H1 (cell line): Measurements from ENCODE around the gene WDFY4. TPM values are rescaled to one million over a fixed set of nuclear protein-coding genes. Genes with fewer than 3 reads are reported as not detected.

ENCODE experiments used
- CBX5 ChIP-seq: fragments of 300-800, 300-1000 bp; sonication (generic); IDR thresholded peaks from 2 replicates; pipeline ENCODE4 v1.7.1; 2016; ENCODE audit warnings: antibody characterized with exemption, low read length, low read depth
- CBX8 ChIP-seq: fragments of 300-800, 300-1000 bp; sonication (generic); IDR thresholded peaks from 2 replicates; pipeline ENCODE4 v1.7.1; 2016; ENCODE audit warnings: low read depth, low read length, borderline replicate concordance
- FOSL1 ChIP-seq: IDR thresholded peaks from 2 replicates; pipeline ENCODE4 v1.6.1; 2011; ENCODE audit warnings: mild to moderate bottlenecking, low read depth, low read length, moderate library complexity; ENCODE audit not compliant: insufficient read depth
- JUN ChIP-seq: IDR thresholded peaks from 2 replicates; pipeline ENCODE4 v1.6.1; 2011; ENCODE audit warnings: low read depth, mild to moderate bottlenecking, improper control_type of control experiment, low read length
- KDM5A ChIP-seq: fragments of 200-600 bp; IDR thresholded peaks from 2 replicates; pipeline ENCODE4 v1.7.1; 2012; ENCODE audit warnings: mild to moderate bottlenecking, low read length, inconsistent platforms, mixed read lengths
- RXRA ChIP-seq: IDR thresholded peaks from 2 replicates; pipeline ENCODE4 v1.6.1; 2011; ENCODE audit warnings: low read depth, mild to moderate bottlenecking, low read length, moderate library complexity; ENCODE audit not compliant: insufficient read depth
- SIX5 ChIP-seq: IDR thresholded peaks from 2 replicates; pipeline ENCODE4 v1.6.1; 2011; ENCODE audit warnings: mild to moderate bottlenecking, low read depth, low read length
- polyA plus RNA-seq, 7 experiments: library from polyadenylated mRNA; depleted of rRNA in 3 of 7; stranded (reverse) in 5 of 7; unstranded in 2 of 7; fragments of >200 nt in 5 of 7; fragments of 200-250 nt in 2 of 7; gene quantifications; 1 replicate in 5 of 7; 2 replicates in 1 of 7; 4 replicates in 1 of 7; pipeline versions ENCODE4 v1.2.1 to v1.2.3, GENCODE V29; 2011 to 2013; ENCODE audit warnings: missing spikeins in 2 of 7, mixed read lengths in 2 of 7
- total RNA-seq: library from RNA; stranded (reverse); fragmentation: NEBNext Ultra II Directional; extraction: Animal tissue kit (Norgen Biotek cat#: 25700); gene quantifications from 2 replicates; pipeline ENCODE4 v1.2.1, GENCODE V29; 2021

Gene WDFY4
- total and polyA plus RNA-seq, 2 of the 8 experiments (the other 6 are each of a cell fraction or from before 2014, with no cell fraction given) = not detected

- TF ChIP-seq CBX5 = no peak
- TF ChIP-seq JUN = no peak
- TF ChIP-seq KDM5A = no peak
- TF ChIP-seq FOSL1 = no peak
- TF ChIP-seq RXRA = no peak
- TF ChIP-seq SIX5 = no peak
- no peak for TF ChIP-seq CBX8
Observed at GRCh38 chr10:48797830-48798229, 113.2 kb downstream of the WDFY4 start (continued).
